GM19351 (cell line): ENCODE results near the gene DSTYK.
"Not testable (repeated sequence)": the region's sequence is repeated elsewhere in the genome, so short reads cannot be mapped to it uniquely, and the experiment has no call there.

ENCODE experiments used
- ATAC-seq: cut with Tn5 transposase; IDR thresholded peaks from one replicate; pipeline ENCODE4 v1.9.1; 2021; ENCODE audit warnings: mild to moderate bottlenecking, moderate library complexity; ENCODE audit not compliant: unreplicated experiment

DSTYK gene

GRCh38 chr1:205240569-205240968 lies 29.1 kb upstream of the DSTYK start:
- ATAC-seq, result no peak

- ATAC-seq, result no peak
Observed at GRCh38 chr1:205240118-205240517, 28.6 kb upstream of the DSTYK start.

- ATAC-seq, result no peak
Observed at GRCh38 chr1:205239078-205239477, 27.6 kb upstream of the DSTYK start.

- no peak for ATAC-seq
Observed at GRCh38 chr1:205237526-205238484, 26.3 kb upstream of the DSTYK start.

- ATAC-seq, result no peak
Observed at GRCh38 chr1:205236951-205237475, 25.5 kb upstream of the DSTYK start.

GRCh38 chr1:205236526-205236925 lies 25.0 kb upstream of the DSTYK start:
- ATAC-seq, result no peak

- no peak for ATAC-seq
Observed at GRCh38 chr1:205235951-205236350, 24.4 kb upstream of the DSTYK start.

GRCh38 chr1:205233986-205234385 lies 22.5 kb upstream of the DSTYK start:
- ATAC-seq, result not testable (repeated sequence)

GRCh38 chr1:205232945-205233397 lies 21.5 kb upstream of the DSTYK start:
- ATAC-seq, result no peak

GRCh38 chr1:205232127-205232820 lies 20.8 kb upstream of the DSTYK start:
- ATAC-seq, result no peak

- ATAC-seq, result no peak
Observed at GRCh38 chr1:205230982-205231381, 19.5 kb upstream of the DSTYK start.

GRCh38 chr1:205229916-205230700 lies 18.6 kb upstream of the DSTYK start:
- no peak for ATAC-seq

GRCh38 chr1:205229399-205229871 lies 17.9 kb upstream of the DSTYK start:
- no peak for ATAC-seq

GRCh38 chr1:205228093-205228521 lies 16.6 kb upstream of the DSTYK start:
- ATAC-seq, result peak; percentile 10

GRCh38 chr1:205227584-205228013 lies 16.1 kb upstream of the DSTYK start, which contains the start of gene TMCC2:
Gene TMCC2, plus strand, starts transcription at chr1:205227946. Its CDS starts 619 bp downstream, at chr1:205228565.
- ATAC-seq, result peak; percentile 92

GRCh38 chr1:205226868-205227583 lies 15.5 kb upstream of the DSTYK start:
- no peak for ATAC-seq

- ATAC-seq, result no peak
Observed at GRCh38 chr1:205225901-205226765, 14.6 kb upstream of the DSTYK start.

GRCh38 chr1:205224736-205225135 lies 13.2 kb upstream of the DSTYK start:
- ATAC-seq, result no peak

- no peak for ATAC-seq
Observed at GRCh38 chr1:205220421-205220820, 8.9 kb upstream of the DSTYK start.
